ENCODE measurements around the gene KIF22. TPM values are rescaled to one million over a fixed set of nuclear protein-coding genes. Genes with fewer than 3 reads are reported as not detected.
"Not testable (repeated sequence)": the region's sequence is repeated elsewhere in the genome, so short reads cannot be mapped to it uniquely, and the experiment has no call there.

KIF22 gene
- total RNA-seq, 6 experiments from 2014 or later, result 26.4 to 50.3 (median 48.9) TPM

DNA sequence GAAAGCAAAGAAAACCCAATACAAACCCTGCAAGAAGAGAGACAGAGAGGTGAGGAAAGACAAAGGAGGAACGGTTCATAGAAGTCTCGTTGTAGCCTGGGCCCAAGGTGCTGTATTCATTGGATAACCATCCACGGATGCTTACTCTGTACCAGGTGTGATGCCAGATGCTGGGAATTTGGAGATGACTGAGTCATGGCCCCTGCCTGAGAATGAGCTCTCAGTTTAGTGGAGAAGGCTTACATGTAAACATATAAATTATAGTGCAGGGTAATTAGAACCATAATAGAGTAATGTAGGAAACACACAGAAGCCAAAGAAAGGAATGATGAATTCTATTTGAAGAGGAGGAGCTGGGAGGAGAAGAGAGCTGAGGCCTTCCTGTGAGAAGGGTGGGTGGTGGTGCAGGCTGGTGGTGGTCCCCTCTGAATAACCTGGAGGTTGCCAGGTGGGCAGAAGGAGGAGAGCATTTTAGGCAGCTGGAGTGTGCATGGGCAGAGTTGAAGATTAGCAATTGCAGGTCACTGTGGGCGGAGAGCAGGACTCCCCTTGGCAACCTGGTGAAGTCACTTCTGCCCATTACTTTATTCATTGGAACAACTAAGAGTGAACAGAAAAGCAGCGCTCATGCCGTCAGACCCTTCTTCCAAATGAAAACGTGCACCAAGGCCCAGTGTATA lies 20.2 kb upstream of the KIF22 start:
- Mint-ChIP-seq H3K27me3 (ENCODE audit: insufficient read depth) (peaks cover 34% of the 10 kb centered on the region), H3K27ac (no peak overlapping the region), H3K36me3 (ENCODE audit: low read depth) (no peaks in the 10 kb centered on the region), H3K9me3 (no peaks in the 10 kb centered on the region), H3K4me1 (ENCODE audit: low read depth) (peaks cover 2% of the 10 kb centered on the region), H3K4me3 (no peak overlapping the region)
- no peak for DNase-seq
- TF ChIP-seq CTCF (IDR thresholded peaks at IDR 0.05), result no peak

DNA sequence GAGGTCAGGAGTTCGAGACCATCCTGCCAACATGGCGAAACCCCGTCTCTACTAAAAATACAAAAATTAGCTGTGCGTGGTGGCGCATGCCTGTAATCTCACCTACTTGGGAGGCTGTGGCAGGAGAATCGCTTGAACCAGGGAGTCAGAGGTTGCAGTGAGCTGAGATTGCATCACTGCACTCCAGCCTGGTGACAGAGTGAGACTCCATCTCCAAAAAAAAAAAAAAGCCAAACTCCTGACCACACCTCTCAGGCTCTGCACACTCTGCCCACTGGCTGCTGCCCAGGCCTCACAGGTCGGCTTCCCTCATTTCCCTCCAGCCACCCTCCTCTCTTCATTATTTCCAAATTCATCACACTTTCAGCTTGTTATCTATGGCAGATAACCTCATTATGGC lies 18.2 kb upstream of the KIF22 start:
- DNase-seq; H3K27ac Mint-ChIP-seq; H3K4me1 Mint-ChIP-seq (ENCODE audit: low read depth); H3K4me3 Mint-ChIP-seq; H3K36me3 Mint-ChIP-seq (ENCODE audit: low read depth); H3K9me3 Mint-ChIP-seq: not testable (repeated sequence)
- peaks cover 24% of the 10 kb centered on the region for H3K27me3 Mint-ChIP-seq (ENCODE audit: insufficient read depth)

- no peak for TF ChIP-seq CTCF (IDR thresholded peaks at IDR 0.05)
- H3K27me3 Mint-ChIP-seq (ENCODE audit: insufficient read depth), result peaks cover 38% of the 10 kb centered on the region
- DNase-seq, result no peak
- no peaks in the 10 kb centered on the region for H3K36me3 Mint-ChIP-seq (ENCODE audit: low read depth)
- H3K4me3 Mint-ChIP-seq, result no peak overlapping the region
- H3K4me1 Mint-ChIP-seq (ENCODE audit: low read depth), result peaks cover 15% of the 10 kb centered on the region
- no peaks in the 10 kb centered on the region for H3K9me3 Mint-ChIP-seq
- no peak overlapping the region for H3K27ac Mint-ChIP-seq
Measured at GRCh38 chr16:29774730-29775129, 15.8 kb upstream of the KIF22 start.

DNA sequence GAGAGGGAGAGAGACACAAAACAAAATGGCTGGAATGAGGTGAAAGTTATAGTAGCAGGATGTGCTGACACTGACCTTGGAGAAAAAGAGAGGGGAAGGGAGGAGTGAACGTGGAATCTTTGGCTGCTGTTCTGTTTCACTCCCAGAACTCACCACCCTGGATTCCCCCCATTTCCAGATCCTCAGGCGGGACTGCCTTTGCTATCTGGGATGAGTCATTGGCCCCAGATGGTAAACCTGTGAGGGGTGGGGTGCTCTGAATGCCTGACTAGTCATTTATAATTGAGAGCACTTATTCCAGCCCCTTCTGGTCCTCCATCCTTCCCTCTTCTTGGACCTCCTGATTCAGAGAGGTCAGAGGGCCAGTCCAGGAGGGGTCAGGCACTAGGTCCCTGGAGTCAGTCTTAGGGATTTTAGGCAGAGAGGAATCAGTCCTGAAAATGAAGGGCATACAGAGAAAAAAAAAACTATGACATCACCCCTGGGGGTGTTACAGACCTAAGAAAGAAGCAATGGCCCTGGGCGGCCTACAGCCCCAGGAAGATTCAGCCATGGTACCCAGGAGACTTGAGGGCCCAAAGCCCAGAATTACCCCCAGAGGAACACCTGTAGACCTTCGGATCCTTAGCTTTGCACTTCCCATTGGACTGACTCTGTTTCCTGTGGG lies 14.7 kb upstream of the KIF22 start:
- H3K9me3 Mint-ChIP-seq, result no peaks in the 10 kb centered on the region
- no peak overlapping the region for H3K27ac Mint-ChIP-seq
- no peaks in the 10 kb centered on the region for H3K36me3 Mint-ChIP-seq (ENCODE audit: low read depth)
- no peak overlapping the region for H3K4me3 Mint-ChIP-seq
- peaks cover 39% of the 10 kb centered on the region for H3K27me3 Mint-ChIP-seq (ENCODE audit: insufficient read depth)
- no peak for TF ChIP-seq CTCF (IDR thresholded peaks at IDR 0.05)
- H3K4me1 Mint-ChIP-seq (ENCODE audit: low read depth), result peaks cover 15% of the 10 kb centered on the region
- DNase-seq, result peak; percentile 4

GRCh38 chr16:29777576-29778350 lies 12.8 kb upstream of the KIF22 start, which contains the start of gene ZG16:
Gene ZG16 (plus strand): TSS chr16:29778256. CDS start chr16:29779267, 1,011 bp downstream.
- Mint-ChIP-seq H3K27me3 (ENCODE audit: insufficient read depth) (peaks cover 40% of the 10 kb centered on the region), H3K9me3 (no peaks in the 10 kb centered on the region), H3K36me3 (ENCODE audit: low read depth) (no peaks in the 10 kb centered on the region), H3K27ac (no peak within 1 kb of the TSS), H3K4me3 (no peak within 1 kb of the TSS), H3K4me1 (ENCODE audit: low read depth) (peaks cover 15% of the 10 kb centered on the region)
- no peak for DNase-seq
- no peak for TF ChIP-seq CTCF (IDR thresholded peaks at IDR 0.05)

All from HFFc6 (cell line).